CD4-positive, alpha-beta T cell treated with Interferon alpha-2 for 1 hour (primary cell): Measurements from ENCODE around the gene CADPS.
"Not testable (repeated sequence)": the region's sequence is repeated elsewhere in the genome, so short reads cannot be mapped to it uniquely, and the experiment has no call there.

ENCODE experiments used
- DNase-seq, 2 donors: peaks; one replicate each; pipeline ENCODE4 v3.0.0-alpha.2; 2020 to 2022

The CADPS gene

DNA sequence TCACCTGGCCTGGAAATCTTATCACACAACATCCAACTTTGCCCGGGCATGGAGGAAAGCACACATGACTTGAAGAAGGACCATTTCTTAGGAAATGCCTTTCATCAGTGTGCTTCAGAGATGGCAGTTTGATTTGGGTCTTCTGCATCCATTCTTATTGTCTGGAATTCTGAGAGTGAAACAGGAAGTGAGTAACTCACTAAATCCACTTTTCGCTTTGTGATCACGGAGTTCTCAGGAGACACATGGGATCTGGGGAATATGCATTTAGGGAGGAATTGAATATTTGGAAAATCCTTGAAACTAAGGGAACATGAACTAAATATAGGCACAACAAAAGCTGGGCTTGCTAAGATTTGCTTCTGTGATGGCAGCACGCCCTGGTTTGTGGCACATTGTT, 289.4 kb downstream of the CADPS start:
- DNase-seq = no peak

DNA sequence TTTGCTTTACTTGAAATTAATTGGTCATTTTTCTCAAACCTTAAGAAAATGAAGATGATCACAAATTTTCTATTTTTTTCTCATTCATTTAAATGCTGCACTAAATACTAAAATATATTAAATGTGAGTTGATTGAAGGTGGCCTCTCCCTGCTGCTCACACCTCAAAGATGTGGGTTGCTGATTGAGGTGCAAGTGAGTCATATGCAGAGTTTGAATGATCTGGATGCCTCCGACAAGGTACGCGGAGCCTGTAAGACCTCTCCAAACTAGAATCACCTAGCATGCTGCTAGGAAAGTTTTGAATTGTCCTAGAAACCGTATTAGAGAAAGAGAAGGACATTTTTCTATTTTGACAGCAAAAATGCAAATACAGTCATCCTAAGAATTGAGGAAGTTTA, 290.6 kb downstream of the CADPS start:
- no peak for DNase-seq

DNA sequence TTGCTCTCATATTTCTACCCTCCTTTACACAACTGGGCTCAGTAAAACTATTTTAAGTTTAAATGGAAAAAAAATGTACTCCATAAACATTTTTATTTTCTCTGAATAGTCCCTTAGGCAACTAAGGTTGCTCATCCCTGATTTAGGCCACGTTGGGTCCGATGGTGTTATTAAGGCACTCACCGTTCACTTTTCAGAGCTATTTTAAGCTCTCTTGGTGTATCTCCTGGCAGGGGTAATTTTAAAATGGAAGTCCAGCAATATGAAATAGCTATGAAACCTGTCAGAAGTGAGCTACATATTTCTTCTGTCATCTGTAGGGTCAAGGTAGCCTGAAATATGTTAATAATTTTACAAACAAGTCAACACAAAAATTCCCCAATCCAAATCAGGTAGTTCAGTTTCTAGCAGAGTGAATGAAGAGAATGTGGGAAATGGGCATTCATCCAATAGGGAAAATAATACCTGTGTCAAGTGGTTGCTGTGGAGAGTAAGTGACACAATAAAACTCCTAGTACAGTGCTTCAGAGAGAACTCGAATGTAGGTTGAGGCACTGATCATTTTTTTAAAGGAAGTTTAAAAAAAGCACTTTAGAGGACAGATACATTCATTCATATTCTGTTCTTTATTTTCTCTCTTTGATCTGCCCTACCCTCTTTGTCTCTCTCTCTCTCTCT, 292.6 kb downstream of the CADPS start:
- DNase-seq = no peak

DNA sequence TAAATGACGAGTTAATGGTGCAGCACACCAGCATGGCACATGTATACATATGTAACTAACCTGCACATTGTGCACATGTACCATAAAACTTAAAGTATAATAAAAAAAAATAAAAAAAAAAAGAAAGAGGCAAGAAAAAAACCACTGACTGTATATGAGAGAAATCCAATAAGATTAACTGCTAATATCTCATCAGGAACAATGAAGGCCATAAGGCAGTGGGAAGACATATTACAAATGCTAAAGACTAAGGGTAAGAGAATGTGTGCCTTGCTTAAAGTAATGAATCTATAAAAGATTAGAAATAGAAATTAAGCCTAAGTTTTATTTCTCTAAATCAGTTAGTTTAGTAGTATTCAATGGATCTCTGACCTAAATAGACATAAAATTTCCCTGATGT, 294.7 kb downstream of the CADPS start:
- not testable (repeated sequence) for DNase-seq

DNA sequence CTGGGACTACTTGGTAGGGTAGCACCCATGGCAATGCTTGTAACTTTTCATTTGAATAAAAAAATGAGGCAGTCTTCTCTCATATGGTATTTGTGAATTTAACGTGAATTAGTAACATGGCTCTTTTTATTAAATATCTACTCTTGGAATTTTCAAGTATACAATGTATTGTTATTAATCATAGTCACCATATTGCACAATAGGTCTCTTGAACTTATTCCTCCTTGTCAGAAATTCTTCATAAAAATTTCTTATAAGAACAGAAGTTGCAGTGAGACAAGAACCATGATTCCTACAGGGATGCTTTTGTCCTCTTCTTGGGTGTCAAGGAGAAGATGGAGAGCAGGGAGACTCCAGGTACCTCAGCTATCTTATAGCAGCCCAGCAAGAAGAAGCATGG, 298.1 kb downstream of the CADPS start:
- DNase-seq = no peak

DNA sequence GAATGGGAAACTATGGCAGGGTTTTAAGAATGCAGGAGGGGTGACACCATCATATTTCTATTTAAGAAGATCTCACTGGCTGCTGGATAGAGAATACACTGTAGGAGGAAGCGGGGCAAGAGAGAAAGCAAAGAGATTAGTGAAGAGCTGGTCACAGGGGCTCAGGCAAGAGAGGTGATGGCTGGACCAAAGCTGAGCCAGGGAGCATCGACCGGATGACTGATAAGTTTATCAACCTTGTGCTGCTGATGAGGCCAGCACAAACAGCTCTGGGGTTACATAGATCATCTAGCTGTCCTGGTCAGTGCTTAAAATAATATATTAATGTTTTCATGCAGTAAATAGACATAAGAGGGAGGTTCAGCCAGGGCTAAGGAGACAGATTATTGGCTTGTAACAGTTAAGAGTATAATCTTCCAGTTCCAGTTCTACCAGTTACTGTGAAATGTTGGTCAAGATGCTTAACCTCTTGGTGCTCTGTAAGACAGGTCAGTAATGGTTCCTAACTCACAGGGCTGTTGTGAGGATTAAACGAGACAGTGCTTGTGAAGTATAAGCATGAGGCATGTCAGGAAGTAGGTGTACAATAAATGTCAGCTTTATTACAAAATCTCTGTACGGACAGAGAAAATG, 300.8 kb downstream of the CADPS start:
- DNase-seq = no peak

DNA sequence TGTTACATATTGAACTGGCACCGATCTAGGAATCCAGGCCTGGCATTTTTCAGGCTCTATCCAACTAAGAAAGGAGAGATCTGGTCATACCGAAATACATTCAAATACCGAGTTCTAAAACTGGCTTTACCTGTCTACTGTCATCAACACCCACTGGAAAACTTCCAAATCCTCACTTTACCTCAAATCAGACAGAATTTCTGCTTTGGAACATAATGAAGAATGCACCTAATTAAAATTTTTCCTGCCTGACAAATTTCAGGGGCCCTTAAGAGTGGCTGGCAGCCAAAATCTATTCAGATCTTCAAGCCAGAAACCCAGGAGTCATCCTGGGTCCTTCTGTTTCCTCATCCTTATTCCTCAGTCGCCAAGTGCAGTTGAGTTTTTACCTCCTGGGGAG, 303.3 kb downstream of the CADPS start:
- DNase-seq = no peak

DNA sequence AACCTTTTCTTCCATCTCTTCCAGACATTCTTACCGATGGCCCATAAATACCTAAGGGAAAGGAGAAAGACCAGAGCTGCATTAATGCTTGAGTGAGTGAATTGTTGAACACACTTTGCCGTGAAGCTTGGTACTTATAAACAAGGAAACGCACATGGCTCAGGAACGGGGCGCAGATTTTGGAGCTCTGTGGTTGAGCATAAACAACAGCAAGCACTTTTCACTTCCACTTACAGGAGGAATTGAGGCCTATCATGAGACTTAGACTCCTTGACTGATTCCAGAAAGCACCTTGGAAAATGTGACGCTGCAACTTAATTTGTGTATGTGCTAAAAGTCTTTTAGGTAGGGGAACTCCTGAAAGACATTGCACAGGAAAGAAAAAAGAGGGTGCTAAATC, 304.3 kb downstream of the CADPS start:
- no peak for DNase-seq

DNA sequence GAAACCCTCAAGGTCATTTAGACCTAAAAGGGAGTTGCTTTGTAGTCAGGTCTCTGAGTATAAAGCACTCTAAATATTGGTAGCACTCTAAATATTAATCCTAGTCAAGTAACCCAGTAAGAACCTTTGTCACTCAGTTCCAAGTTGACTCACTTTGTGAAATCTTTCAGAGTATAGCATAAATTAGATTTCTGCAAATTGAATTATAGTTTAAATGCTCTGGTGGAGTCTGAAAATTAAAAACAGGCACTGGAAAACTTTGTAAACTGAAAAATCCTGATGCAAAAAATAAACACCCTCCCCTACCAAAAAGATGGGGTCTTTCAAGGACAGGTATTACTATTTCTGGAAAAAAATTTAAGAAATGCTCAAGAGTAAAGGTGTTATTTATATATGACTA, 305.6 kb downstream of the CADPS start:
- DNase-seq = no peak

DNA sequence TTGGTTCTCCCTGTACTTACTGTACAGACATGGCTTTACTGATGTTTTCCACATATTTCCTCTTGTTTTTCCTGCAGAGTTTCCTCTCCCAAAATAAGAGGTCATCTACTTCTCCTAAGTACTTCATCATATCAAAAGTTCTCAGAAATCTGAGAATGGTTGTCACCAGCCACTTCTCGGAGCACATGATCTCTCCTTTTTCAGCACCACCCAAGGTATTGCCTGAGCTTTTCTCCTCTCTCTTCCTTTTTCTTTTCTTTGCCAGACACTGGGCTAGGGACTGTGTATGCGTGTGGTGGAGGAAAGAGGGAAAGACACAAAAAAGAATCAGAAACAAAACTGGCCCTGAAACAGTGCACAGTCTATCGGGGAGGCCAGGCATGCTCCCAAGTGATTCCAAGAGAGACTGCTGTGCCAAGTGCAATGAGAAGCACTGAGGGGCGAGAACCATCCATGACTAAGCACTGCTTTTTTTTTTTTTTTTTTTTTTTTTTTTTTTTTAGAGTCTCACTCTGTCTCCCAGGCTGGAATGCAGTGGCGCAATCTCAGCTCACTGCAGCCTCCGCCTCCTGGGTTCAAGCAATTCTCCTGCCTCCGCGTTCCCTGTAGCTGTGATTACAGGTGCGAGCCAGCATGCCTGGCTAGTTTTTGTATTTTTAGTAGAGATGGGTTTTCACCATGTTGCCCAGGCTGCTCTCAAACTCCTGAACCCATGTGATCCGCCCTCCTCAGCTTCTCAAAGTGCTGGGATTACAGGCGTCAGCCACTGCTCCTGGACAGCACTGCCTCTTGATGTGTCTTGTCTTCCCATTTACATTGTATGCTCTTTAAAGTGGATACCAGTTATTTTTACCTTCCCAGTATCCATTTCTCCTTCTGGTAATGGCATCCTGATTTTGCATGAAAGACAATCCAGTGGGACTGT, 307.9 kb downstream of the CADPS start:
- DNase-seq = no peak

DNA sequence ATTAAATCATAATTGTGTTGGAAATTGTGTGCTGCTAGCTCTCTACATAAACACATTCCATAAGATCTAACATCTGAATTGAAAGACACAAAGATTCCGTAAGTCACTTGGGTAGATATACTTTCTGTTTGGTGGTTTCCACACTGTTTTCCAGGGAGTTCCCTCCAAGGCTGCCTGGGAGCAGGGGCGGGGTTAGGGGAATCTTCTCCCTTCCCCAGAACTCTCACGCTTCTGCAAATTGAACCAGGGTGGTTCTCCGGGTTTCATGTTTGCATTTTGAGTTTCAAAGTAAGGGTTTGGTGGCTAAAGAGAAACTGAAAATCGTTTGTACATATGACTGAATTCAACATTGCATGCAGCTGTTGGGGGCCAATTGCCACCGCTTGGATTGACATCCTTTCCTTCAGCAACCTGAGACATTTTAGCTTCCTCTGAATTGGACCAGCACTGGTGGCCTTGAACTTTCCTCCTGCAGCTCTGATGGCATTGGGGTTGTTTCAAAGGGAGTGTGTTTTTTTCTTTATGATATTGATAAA, 309.1 kb downstream of the CADPS start:
- no peak for DNase-seq

DNA sequence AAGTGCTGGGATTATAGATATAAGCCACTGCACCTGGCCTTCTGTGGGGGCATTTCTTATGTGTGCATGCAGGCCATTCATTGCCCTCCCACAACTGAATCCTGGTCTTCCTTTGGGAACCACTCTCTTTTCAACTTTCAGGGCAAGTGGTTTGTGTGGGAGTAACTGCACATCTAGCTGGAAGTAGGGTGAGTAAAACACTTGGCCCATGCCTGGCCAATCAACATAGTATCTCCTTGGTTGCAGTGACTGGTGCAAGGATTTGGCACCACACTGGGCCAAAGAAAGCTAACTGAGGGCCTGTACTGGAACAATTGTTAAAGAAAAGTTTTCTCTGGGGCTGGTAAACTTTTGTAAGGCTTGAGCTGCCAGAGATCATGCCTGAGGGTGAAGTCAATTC, 312.6 kb downstream of the CADPS start:
- DNase-seq = no peak

DNA sequence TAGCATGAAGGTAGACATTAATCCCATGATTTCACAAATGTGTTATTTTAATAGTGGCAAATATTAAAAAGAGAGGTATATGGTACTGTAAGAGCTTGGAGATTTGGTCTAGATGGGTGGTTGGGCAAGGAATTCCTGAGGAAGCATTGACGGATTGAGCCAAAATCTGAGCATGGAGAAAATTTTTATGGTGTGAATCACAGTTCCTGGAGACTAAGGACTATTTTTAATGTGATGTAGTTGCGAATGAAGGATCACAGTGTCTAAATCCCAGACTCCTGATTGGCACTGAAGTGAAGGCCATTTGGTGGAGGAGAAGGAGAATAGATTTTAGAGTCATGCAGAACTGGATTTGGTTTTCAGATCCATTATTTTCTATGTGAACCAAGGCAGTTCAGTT, 313.2 kb downstream of the CADPS start:
- no peak for DNase-seq

DNA sequence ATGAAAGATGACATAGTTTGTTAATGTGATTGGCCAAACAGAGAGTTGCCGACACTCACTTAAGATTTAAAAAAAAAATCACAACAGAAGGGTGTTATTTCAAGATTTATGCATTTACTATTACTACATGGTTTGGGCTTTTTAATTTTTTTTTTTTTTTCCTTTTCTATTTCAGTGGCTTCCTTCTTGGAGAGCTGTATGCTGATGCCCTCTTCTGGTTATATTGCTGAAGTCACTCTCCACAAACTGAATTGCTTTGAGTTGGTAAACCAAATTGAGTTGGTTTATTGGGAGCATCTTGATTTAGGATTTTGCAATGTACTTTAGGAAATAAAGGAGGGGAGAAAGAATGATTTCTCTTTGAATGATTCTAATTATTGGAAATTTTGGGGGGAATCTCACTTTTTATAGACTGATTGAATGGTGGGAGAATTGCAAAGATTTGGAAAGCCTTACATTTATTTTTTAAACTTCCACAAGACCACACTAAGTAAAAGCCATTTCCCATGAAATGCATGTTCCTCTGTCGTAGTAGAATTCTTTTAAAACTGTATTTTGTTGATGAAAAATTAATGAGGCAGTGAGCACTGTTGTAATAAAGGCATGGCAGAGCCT, 315.3 kb downstream of the CADPS start:
- no peak for DNase-seq

DNA sequence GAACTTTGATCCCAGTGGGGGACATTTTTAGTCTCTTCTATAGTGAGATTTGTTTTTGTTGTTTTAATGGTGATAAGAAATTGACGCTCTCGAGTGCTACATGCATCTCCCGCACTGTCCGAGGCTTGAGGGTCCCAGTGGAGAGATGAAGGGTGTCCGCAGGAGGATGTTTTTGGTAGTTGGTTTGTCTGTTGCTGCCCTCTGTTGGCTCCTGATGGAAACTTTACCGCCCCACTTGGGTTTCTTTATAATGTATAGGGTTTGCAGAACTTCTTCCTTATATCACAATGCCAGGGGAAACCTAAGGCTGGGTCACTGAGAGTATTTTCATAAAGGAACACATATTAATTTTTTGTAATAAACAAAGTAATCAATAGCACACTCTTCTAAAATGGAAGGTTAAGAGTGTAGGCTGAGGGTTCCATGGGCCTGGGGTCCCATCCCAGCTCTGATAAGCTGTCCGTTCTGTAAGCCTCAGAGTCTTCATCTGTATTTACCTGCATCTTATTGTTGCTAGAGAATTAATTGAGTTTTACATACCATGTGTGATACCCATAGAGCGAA, 316.6 kb downstream of the CADPS start:
- peak in 1 of 2 donors; percentile 2 for DNase-seq

DNA sequence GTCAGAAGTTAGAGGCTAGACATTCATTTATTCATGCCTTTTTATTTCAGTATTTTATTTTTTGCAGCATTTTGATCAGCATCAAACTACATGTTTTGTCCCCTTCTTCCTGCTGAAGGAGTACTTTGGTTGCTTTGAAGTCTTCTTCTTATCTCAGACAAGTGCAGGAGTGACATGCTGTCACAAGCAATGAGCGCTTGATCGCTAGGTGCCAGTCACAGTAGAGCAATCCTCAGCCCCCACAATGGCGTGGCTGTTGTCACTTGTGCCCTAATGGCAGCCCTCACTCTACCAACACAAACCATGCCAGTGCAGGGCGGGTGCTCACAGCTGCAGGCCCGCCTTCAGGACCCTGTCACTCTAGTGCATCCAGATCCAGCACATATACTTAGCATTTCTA, 317.2 kb downstream of the CADPS start:
- DNase-seq = no peak

DNA sequence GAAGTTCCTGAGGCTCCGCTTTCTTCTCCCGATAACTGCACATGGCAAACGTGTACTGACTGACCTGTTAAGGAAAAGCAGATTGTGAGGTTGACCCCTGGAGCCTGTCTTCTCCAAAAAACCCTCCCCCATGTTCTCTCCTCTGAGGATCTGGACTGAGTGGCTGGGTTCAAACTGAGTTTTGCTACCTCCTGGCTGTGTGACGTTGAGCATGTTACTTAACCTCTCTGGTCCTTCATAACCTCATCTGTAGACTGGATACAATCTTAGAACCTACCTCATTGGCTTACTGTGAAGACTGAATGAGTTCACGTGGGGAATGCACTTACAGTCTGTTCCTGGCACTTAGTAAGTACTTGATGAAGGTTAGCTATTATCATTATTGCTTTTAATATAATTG, 317.8 kb downstream of the CADPS start:
- DNase-seq = no peak

DNA sequence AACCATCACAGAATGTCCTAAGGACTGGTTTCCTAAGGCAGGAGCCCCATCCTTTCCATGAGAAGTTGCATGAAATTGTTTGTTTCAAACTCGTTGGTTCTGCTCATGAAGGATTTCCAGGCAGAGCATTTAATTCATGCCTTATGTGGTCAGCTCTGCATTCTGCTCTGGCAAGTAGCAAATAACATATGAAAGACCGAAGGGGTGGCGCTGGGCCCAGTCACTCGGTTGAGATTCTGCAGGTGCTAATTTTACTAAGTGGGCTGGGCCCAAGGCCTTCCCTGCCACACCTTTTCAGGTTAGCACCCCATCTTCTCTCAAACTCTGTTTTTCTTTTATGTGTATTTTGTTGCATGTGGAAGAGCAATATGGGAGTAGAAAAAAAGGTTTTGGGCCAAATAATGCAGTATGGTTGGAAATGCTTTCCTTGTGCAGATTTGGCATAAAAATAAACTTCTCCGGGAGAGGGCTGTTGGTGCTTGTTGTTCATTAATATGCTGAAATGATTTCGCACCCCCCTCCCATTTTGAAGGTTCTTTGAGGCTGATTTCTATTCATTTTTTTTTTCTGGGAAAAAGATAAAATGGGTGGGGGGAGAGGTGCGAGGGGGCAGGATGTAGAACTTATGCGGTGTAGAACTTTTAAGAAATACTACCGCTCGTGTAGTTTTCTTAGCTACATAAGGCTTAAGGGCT, 318.9 kb downstream of the CADPS start:
- no peak for DNase-seq

DNA sequence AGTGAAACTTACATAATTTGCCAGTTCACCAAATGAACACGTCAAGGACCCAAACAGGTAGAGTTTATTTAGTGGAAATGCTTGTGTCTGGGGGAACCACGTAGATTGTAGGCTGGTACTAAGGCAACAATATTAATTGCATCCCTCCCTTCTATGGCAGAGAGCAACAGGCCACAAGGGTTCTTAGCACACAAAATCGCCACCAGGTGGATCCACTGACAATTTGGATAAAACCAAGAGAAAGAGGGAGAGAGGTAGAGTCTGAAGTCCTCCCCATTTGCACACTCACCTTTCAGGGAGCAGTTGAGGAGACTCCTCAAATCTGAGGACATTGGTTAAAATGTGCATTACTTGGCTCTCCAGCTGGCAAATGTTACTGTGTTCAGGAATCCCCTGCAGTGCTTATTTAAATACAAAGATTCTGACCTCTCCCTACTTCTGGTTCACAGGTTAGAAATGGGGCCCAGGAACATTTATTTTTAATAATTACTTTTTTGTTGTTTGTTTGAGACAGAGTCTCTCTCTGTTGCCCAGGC, 320.9 kb downstream of the CADPS start:
- DNase-seq = no peak

DNA sequence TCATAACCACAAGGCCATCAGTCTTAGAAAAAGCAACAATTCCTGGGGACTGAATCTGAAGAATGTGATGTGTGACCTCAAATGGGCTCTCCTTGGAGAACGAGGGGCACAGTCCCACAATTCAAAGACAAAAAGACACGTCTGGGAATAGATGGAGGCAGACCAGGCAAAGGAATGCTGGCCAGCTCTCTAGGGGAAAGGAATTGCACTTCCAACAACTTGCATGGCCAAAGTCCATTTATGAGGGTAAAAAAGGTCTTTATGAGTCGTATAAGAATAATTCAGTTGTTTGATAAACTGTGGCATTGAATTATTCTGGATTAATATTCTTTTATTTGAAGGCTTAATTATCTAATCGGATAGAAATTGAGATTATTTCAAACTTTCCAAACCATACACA, 321.4 kb downstream of the CADPS start:
- DNase-seq = no peak

DNA sequence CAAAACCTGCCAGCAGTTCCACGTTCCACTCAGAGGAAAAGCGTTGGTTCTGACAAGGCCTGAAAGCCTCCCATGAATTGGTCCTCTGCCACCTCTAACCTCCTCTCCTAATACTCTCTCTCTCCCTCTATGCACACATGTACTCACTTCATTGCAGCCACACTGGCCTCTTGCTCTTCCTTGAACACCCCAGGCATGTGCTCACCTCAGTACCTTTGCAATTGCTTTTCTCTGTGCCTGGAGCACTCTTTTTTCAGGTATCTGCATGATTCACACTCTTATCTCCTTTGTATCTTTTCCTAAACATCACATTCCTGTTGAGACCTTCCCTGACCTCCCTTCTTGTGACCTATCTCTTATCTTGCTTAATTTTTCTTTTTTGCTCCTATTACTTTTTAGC, 323.7 kb downstream of the CADPS start:
- no peak for DNase-seq

DNA sequence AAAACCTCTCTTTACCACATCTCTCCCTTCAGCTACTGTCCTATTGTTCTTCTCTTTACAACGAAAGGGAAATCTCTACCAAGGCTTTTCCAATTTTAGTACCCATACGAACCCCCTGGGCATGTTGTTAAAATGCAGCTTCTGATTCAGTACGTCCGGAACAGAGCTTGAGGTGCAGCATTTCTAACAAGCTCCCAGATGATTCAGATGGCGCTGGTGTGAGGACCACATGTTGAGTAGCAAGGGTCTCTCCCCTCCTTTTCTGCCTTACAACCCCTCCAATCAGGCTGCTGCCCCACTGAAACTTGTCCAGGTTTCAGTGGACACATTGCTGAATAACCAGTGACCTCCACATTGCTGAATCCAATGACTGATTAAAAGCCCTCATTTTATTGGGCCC, 324.8 kb downstream of the CADPS start:
- DNase-seq = no peak
